ENCODE data around the gene FAH.

DNA sequence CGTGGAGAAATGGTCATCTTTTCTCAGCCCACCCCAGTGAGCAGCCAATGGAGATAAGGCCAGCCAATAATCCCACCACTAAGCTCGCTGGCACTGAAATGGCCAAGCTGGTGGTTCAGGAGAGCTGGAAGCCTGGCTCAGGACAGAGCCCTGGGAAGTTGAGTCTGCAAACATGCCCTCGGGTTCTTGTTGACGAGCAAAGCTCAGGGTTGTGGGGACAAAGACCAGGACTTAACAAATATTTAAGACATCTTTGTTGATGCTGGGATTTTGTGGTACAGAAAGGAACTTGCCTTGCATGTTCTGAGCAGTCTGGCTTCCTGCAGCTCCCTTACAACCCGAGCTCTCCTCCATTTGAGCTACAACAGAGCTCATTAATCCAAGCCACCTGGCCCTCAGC lies 4.4 kb downstream of the FAH start:
- TF ChIP-seq, protein P1, sequence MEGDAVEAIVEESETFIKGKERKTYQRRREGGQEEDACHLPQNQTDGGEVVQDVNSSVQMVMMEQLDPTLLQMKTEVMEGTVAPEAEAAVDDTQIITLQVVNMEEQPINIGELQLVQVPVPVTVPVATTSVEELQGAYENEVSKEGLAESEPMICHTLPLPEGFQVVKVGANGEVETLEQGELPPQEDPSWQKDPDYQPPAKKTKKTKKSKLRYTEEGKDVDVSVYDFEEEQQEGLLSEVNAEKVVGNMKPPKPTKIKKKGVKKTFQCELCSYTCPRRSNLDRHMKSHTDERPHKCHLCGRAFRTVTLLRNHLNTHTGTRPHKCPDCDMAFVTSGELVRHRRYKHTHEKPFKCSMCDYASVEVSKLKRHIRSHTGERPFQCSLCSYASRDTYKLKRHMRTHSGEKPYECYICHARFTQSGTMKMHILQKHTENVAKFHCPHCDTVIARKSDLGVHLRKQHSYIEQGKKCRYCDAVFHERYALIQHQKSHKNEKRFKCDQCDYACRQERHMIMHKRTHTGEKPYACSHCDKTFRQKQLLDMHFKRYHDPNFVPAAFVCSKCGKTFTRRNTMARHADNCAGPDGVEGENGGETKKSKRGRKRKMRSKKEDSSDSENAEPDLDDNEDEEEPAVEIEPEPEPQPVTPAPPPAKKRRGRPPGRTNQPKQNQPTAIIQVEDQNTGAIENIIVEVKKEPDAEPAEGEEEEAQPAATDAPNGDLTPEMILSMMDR (conservative IDR thresholded peaks at IDR 0.05), result no peak
- TF ChIP-seq ZFX (IDR thresholded peaks at IDR 0.05), result no peak

All from C4-2B (cell line).